ENCODE data around the gene HSD17B13.
"Not testable (repeated sequence)": the region's sequence is repeated elsewhere in the genome, so short reads cannot be mapped to it uniquely, and the experiment has no call there.

Gene HSD17B13

DNA sequence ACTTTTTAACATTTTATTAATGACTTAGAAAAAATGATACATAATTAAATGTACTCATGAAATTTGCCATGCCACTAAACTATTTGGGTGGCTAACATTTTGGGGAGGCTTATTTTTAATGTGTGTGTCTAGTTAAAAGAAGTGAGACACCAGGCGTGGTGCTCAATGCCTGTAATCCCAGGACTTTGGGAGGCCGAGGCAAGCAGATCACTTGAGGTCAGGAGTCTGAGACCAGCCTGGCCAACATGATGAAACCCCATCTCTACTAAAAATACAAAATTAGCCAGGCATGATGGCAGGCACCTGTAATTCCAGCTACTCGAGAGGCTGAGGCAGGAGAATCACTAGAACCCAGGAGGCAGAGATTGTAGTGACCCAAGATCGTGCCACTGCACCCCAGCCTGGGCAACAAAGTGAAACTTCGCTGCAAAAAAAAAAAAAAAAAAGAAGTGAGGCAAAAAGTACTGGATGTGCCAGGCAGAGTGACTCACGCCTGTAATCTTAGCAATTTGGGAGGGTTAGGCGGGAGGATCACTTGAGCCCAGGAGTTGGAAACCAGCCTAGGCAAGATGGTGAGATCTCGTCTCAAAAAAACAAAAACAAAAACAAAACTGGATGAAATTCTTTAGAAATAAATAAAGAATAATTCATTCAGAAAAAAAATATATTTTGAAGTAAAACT lies 19.4 kb upstream of the HSD17B13 start:
- not testable (repeated sequence) for H2AK5ac ChIP-seq (ENCODE audit: low read length, severe bottlenecking); H3K27ac ChIP-seq (ENCODE audit: low read length, poor library complexity, severe bottlenecking)

GRCh38 chr4:87339440-87339839 lies 16.8 kb upstream of the HSD17B13 start:
- no peak overlapping the region for H2BK12ac ChIP-seq (ENCODE audit: low read length in 2 of 2)
- H3K23ac ChIP-seq (ENCODE audit: low read length in 2 of 2): no peak overlapping the region
- H2BK120ac ChIP-seq (ENCODE audit: low read depth, low read length): no peak overlapping the region
- no peak overlapping the region for H2BK15ac ChIP-seq (ENCODE audit: low read depth, poor library complexity, severe bottlenecking)
- H3K4me2 ChIP-seq (ENCODE audit: low read length, poor library complexity, severe bottlenecking): no peak overlapping the region
- H3K4me1 ChIP-seq (ENCODE audit: control insufficient read depth, insufficient read depth, low read depth, low read length): no peaks in the 10 kb centered on the region
- no peak overlapping the region for H3K14ac ChIP-seq (ENCODE audit: low read length in 2 of 2)
- no peak overlapping the region for H2BK5ac ChIP-seq (ENCODE audit: low read depth, low read length, poor library complexity, severe bottlenecking)
- H3K79me1 ChIP-seq (replicated peaks; ENCODE audit: low read length, poor library complexity, severe bottlenecking): peaks cover 1% of the 10 kb centered on the region
- no peak overlapping the region for H2AFZ ChIP-seq (ENCODE audit: low read depth, low read length)
- H2AK5ac ChIP-seq (ENCODE audit: low read length, severe bottlenecking): no peak overlapping the region
- H3K9me3 ChIP-seq (ENCODE audit: control insufficient read depth, low read length): peaks cover 11% of the 10 kb centered on the region
- H3K36me3 ChIP-seq (ENCODE audit: control insufficient read depth in 1 of 2, insufficient read depth in 2 of 2, low read depth in 1 of 2, low read length in 2 of 2): peaks cover 14 to 71% of the 10 kb centered on the region in 2 experiments
- H3K27me3 ChIP-seq (ENCODE audit: control insufficient read depth in 1 of 2, insufficient read depth in 1 of 2, low read length in 2 of 2): no peaks in the 10 kb centered on the region
- no peak overlapping the region for H3K4ac ChIP-seq (ENCODE audit: low read depth in 1 of 2, low read length in 2 of 2)
- no peak overlapping the region for H3K27ac ChIP-seq (ENCODE audit: low read length, poor library complexity, severe bottlenecking)
- H4K8ac ChIP-seq (ENCODE audit: low read length): no peak overlapping the region
- no peak overlapping the region for H3K4me3 ChIP-seq (ENCODE audit: insufficient read depth in 1 of 2, low read depth in 1 of 2, low read length in 2 of 2)
- no peak overlapping the region for H3K18ac ChIP-seq (ENCODE audit: low read depth in 1 of 2, low read length in 2 of 2)
- H4K91ac ChIP-seq (ENCODE audit: low read length): no peak overlapping the region
- no peak for DNase-seq
- 83% methylated on average over 1 of the region's 2 CpGs for WGBS
- H3K9ac ChIP-seq (ENCODE audit: low read length): no peak overlapping the region

More for the DNA sequence above, 19.4 kb upstream of the HSD17B13 start:
- Histone ChIP-seq H3K36me3 (ENCODE audit: control insufficient read depth in 1 of 2, insufficient read depth in 2 of 2, low read depth in 1 of 2, low read length in 2 of 2) (peaks cover 17 to 63% of the 10 kb centered on the region in 2 experiments), H3K9me3 (ENCODE audit: control insufficient read depth, low read length) (peaks cover 19% of the 10 kb centered on the region)
- not testable (repeated sequence) for H2BK5ac ChIP-seq (ENCODE audit: low read depth, low read length, poor library complexity, severe bottlenecking); H3K79me1 ChIP-seq (replicated peaks; ENCODE audit: low read length, poor library complexity, severe bottlenecking); H2BK15ac ChIP-seq (ENCODE audit: low read depth, poor library complexity, severe bottlenecking); H3K27me3 ChIP-seq (ENCODE audit: control insufficient read depth in 1 of 2, insufficient read depth in 1 of 2, low read length in 2 of 2); H3K4me2 ChIP-seq (ENCODE audit: low read length, poor library complexity, severe bottlenecking); H2BK120ac ChIP-seq (ENCODE audit: low read depth, low read length); H4K91ac ChIP-seq (ENCODE audit: low read length); H3K9ac ChIP-seq (ENCODE audit: low read length); H2AFZ ChIP-seq (ENCODE audit: low read depth, low read length); H2BK12ac ChIP-seq (ENCODE audit: low read length in 2 of 2); H3K18ac ChIP-seq (ENCODE audit: low read depth in 1 of 2, low read length in 2 of 2); H3K4ac ChIP-seq (ENCODE audit: low read depth in 1 of 2, low read length in 2 of 2); DNase-seq; H4K8ac ChIP-seq (ENCODE audit: low read length); H3K23ac ChIP-seq (ENCODE audit: low read length in 2 of 2); H3K4me3 ChIP-seq (ENCODE audit: insufficient read depth in 1 of 2, low read depth in 1 of 2, low read length in 2 of 2); H3K14ac ChIP-seq (ENCODE audit: low read length in 2 of 2); H3K4me1 ChIP-seq (ENCODE audit: control insufficient read depth, insufficient read depth, low read depth, low read length)
- WGBS: 95% methylated on average over 7 of the region's 8 CpGs

DNA sequence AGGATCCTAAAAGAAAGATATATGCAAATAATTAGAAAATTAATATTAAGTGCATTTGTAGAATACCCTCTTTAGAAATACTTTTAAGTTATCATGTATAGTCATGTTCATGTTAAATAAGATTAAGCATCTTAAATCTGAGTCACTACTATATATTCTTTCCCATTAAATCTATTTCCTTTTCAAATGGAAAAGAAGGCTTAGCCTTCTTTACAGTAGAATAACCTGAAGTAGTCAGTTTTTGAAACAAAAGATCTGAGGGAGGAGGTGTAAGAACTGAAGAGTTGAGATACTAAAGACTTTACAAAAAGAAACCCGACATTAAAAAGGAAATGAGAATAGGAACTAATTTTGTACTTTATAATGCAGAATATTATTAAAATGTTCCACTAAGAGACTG lies 14.7 kb upstream of the HSD17B13 start:
- Histone ChIP-seq H4K91ac (ENCODE audit: low read length) (no peak overlapping the region), H3K9ac (ENCODE audit: low read length) (no peak overlapping the region), H2BK12ac (ENCODE audit: low read length in 2 of 2) (no peak overlapping the region), H3K79me1 (replicated peaks; ENCODE audit: low read length, poor library complexity, severe bottlenecking) (no peaks in the 10 kb centered on the region), H2AFZ (ENCODE audit: low read depth, low read length) (no peak overlapping the region), H3K18ac (ENCODE audit: low read depth in 1 of 2, low read length in 2 of 2) (no peak overlapping the region), H3K36me3 (ENCODE audit: control insufficient read depth in 1 of 2, insufficient read depth in 2 of 2, low read depth in 1 of 2, low read length in 2 of 2) (peaks cover 14 to 69% of the 10 kb centered on the region in 2 experiments), H3K4me2 (ENCODE audit: low read length, poor library complexity, severe bottlenecking) (no peak overlapping the region), H3K27ac (ENCODE audit: low read length, poor library complexity, severe bottlenecking) (no peak overlapping the region), H2AK5ac (ENCODE audit: low read length, severe bottlenecking) (no peak overlapping the region), H3K4ac (ENCODE audit: low read depth in 1 of 2, low read length in 2 of 2) (no peak overlapping the region), H3K23ac (ENCODE audit: low read length in 2 of 2) (no peak overlapping the region), H3K14ac (ENCODE audit: low read length in 2 of 2) (no peak overlapping the region), H3K27me3 (ENCODE audit: control insufficient read depth in 1 of 2, insufficient read depth in 1 of 2, low read length in 2 of 2) (no peaks in the 10 kb centered on the region), H2BK5ac (ENCODE audit: low read depth, low read length, poor library complexity, severe bottlenecking) (no peak overlapping the region), H3K4me1 (ENCODE audit: control insufficient read depth, insufficient read depth, low read depth, low read length) (no peaks in the 10 kb centered on the region), H4K8ac (ENCODE audit: low read length) (no peak overlapping the region), H2BK120ac (ENCODE audit: low read depth, low read length) (no peak overlapping the region), H3K4me3 (ENCODE audit: insufficient read depth in 1 of 2, low read depth in 1 of 2, low read length in 2 of 2) (no peak overlapping the region), H3K9me3 (ENCODE audit: control insufficient read depth, low read length) (peaks cover 30% of the 10 kb centered on the region), H2BK15ac (ENCODE audit: low read depth, poor library complexity, severe bottlenecking) (no peak overlapping the region)
- no peak for DNase-seq
- WGBS: no CpG with 5 or more reads among the region's 1 CpG

DNA sequence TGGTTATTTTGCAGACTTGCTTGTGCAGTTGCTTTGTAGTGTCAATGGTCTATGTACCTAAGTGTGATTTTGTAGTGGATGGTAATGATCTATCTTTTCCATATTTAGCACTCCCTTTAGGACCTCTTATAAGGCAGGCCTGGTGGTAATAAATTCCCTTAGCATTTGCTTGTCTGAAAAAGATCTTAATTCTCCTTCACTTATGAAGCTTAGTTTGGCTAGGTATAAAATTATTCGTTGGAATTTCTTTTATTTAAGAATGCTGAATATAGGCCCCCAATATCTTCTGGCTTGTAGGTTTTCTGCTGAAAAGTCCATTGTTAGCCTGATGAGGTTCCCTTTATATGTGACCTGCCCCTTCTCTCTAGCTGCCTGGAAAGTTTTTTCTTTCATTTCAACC lies 10.6 kb upstream of the HSD17B13 start:
- Histone ChIP-seq H3K23ac (ENCODE audit: low read length in 2 of 2) (no peak overlapping the region), H3K4me1 (ENCODE audit: control insufficient read depth, insufficient read depth, low read depth, low read length) (no peaks in the 10 kb centered on the region), H4K8ac (ENCODE audit: low read length) (no peak overlapping the region), H3K4ac (ENCODE audit: low read depth in 1 of 2, low read length in 2 of 2) (no peak overlapping the region), H3K4me3 (ENCODE audit: insufficient read depth in 1 of 2, low read depth in 1 of 2, low read length in 2 of 2) (peak overlapping the region in 1 of 2 experiments; percentile 13), H2BK12ac (ENCODE audit: low read length in 2 of 2) (no peak overlapping the region), H2BK15ac (ENCODE audit: low read depth, poor library complexity, severe bottlenecking) (no peak overlapping the region), H3K14ac (ENCODE audit: low read length in 2 of 2) (no peak overlapping the region), H3K27ac (ENCODE audit: low read length, poor library complexity, severe bottlenecking) (no peak overlapping the region), H2AFZ (ENCODE audit: low read depth, low read length) (no peak overlapping the region), H3K18ac (ENCODE audit: low read depth in 1 of 2, low read length in 2 of 2) (no peak overlapping the region), H3K27me3 (ENCODE audit: control insufficient read depth in 1 of 2, insufficient read depth in 1 of 2, low read length in 2 of 2) (no peaks in the 10 kb centered on the region), H3K9me3 (ENCODE audit: control insufficient read depth, low read length) (peaks cover 31% of the 10 kb centered on the region), H2AK5ac (ENCODE audit: low read length, severe bottlenecking) (no peak overlapping the region), H3K79me1 (replicated peaks; ENCODE audit: low read length, poor library complexity, severe bottlenecking) (no peaks in the 10 kb centered on the region), H4K91ac (ENCODE audit: low read length) (no peak overlapping the region), H3K9ac (ENCODE audit: low read length) (no peak overlapping the region), H3K36me3 (ENCODE audit: control insufficient read depth in 1 of 2, insufficient read depth in 2 of 2, low read depth in 1 of 2, low read length in 2 of 2) (peaks cover 6 to 41% of the 10 kb centered on the region in 2 experiments), H2BK120ac (ENCODE audit: low read depth, low read length) (no peak overlapping the region), H2BK5ac (ENCODE audit: low read depth, low read length, poor library complexity, severe bottlenecking) (no peak overlapping the region), H3K4me2 (ENCODE audit: low read length, poor library complexity, severe bottlenecking) (no peak overlapping the region)
- DNase-seq: no peak
- no CpG with 5 or more reads among the region's 1 CpG for WGBS

Data from mesenchymal stem cell (in vitro differentiated cells and primary cell).